AG09309 (cell line): ENCODE data around the gene SYNCRIP.
A peak's percentile ranks its signal among the peaks of the same experiment; 100 is the strongest.
"Not testable (repeated sequence)": the region's sequence is repeated elsewhere in the genome, so short reads cannot be mapped to it uniquely, and the experiment has no call there.

Experiments
- DNase-seq: peaks from one replicate; pipeline ENCODE4 v3.0.0-alpha.2; 2010; ENCODE audit warnings: low read depth
- H3K4me3 ChIP-seq: 2 replicates; pipeline ENCODE4 v1.5.1; 2011; ENCODE audit warnings: mild to moderate bottlenecking, low read depth, low read length, moderate library complexity; ENCODE audit not compliant: control insufficient read depth
- TF ChIP-seq, protein P1 (sequence below): IDR thresholded peaks from 2 replicates; pipeline ENCODE4 v1.5.1; 2011; ENCODE audit warnings: mild to moderate bottlenecking, low read depth, low read length, inconsistent platforms; ENCODE audit not compliant: insufficient read depth, control insufficient read depth; ENCODE audit errors: missing control alignments

SYNCRIP gene

DNA sequence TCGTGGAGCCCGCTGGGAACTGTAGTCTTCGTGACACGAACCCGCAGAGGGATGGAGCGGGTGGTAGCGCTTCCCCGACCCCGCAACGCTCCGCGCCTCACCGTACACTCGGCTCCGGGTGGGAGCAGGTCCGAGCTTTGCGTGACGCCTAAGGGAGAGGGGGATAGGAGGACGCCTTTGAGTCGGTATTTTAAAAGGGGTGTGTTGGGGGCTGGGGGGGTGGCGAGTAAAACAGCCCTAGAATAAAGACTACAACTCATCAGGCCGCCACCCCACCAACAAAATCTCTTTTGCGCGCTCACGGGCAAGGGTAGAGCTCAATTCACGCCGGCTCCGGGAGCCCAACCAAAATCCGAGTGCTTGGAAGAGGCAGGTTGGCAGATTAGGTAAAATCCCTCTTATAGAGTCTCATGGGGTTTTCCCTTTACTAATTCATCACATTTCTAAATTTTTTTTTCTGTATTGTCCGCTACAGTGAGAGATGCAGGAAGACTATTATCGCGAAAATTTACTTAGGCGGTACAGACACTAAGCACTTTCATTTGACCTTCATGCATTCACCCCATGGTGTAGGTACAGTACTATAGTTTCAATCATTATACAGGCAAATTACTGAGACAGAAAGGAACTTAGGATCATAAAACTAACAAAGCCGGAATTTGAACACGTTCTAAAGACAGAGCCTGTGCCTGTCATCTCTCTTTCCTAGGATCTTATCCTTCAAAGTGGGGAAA lies 48.3 kb downstream of the SYNCRIP start:
- DNase-seq, result no peak
- TF ChIP-seq, protein P1, sequence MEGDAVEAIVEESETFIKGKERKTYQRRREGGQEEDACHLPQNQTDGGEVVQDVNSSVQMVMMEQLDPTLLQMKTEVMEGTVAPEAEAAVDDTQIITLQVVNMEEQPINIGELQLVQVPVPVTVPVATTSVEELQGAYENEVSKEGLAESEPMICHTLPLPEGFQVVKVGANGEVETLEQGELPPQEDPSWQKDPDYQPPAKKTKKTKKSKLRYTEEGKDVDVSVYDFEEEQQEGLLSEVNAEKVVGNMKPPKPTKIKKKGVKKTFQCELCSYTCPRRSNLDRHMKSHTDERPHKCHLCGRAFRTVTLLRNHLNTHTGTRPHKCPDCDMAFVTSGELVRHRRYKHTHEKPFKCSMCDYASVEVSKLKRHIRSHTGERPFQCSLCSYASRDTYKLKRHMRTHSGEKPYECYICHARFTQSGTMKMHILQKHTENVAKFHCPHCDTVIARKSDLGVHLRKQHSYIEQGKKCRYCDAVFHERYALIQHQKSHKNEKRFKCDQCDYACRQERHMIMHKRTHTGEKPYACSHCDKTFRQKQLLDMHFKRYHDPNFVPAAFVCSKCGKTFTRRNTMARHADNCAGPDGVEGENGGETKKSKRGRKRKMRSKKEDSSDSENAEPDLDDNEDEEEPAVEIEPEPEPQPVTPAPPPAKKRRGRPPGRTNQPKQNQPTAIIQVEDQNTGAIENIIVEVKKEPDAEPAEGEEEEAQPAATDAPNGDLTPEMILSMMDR, result no peak
- H3K4me3 ChIP-seq, result peak overlapping the region; percentile 82

DNA sequence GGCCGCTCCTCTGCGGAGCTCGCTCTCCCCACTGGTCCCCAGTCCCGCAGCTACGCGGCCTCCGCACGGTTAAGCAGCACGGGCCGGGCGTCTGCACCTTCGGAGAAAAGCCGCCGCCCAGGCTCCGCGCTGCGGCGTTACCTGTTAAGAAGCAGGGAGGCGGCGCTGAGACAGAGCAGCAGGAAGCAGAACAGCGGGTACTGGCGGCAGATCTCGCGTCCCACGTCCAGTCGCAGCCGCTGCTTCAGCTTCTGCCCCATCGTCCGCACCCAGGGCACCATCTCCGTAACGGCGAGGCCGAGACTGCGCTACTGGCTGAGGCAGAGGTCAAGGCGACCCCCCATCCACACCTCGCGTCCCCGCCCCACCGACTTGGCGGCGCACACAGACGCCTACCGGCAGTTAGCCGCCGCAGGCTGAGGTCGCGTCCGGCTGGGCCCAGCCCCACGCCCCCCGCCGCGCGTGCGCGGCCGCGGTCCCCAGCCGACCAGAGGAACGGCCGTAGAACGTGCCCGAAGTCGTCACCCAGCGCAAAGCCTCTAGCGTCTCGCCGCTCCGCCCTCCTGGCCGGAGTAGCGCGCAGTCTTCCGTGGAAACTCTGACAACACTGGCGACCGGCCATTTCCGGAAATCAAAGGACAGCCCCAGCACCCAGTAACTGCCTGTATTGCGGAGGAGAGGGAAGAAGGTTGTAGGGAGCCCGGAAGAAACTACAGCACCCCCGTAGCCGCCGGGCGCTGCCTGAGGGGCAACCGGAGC lies 49.1 kb downstream of the SYNCRIP start, which contains the start of gene SNX14:
SNX14 (minus strand) TSS at position 421 of the 759 bp plus-strand sequence; CDS start at position 281, 140 bp downstream.
- TF ChIP-seq, protein P1, result no peak
- peak within 1 kb of the TSS; percentile 82 for H3K4me3 ChIP-seq
- DNase-seq, result peak; percentile 82

DNA sequence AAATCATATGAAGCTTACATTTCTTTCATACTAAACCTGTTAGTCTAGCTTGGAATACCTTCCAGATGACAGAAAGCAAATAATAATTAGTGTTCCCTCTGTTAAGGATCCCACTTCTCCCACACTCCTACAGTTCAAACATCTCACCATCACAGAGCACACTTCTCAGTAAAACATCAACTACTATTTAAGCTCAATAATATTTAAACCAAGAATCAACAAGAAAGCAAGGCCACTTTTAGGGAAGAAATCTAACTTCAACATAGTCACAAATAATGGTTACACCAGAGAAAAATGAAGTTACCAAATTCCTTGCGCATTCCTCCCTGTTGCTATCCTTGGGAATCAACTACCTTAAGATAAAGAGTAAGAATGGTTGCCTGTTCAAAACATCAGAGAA lies 50.7 kb downstream of the SYNCRIP start:
- no peak for DNase-seq
- TF ChIP-seq, protein P1, result no peak
- no peak overlapping the region for H3K4me3 ChIP-seq

DNA sequence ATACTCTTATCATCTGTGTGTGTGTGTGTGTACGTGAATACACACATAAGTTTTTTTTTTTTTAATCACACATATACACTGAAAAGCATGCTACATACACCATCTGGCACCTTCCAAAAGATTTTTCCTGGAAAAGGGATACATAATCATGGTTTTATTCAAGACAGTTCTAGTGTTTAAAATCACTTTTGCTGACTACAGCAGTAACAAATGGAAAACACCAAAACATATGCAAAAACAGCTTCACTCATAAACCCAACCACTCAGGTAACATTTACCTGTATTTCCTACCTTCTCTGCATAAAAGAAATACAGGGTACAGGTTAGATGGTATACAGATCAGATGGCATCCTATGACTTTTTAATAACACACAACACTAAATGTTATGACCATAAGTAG lies 51.5 kb downstream of the SYNCRIP start:
- TF ChIP-seq, protein P1, result no peak
- DNase-seq, result no peak
- no peak overlapping the region for H3K4me3 ChIP-seq

DNA sequence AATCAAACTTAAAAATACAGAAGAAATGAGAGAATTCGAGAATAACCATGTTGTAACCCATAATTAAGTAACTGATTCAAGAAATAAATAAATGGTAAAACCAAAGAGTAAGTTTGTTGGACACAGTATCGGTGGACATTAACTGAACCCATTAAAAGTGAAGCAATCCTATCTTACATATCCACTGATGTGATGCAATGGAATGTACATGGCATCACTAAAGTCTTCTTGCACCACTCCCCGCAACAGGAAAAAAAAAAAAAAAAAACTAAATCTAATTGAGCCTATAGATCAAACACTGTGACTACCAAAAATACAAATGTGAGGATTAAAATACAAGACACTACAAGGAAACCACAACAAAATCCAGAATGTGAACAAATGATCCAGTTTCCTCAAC lies 56.9 kb downstream of the SYNCRIP start:
- TF ChIP-seq, protein P1, result no peak
- no peak for DNase-seq
- no peak overlapping the region for H3K4me3 ChIP-seq

DNA sequence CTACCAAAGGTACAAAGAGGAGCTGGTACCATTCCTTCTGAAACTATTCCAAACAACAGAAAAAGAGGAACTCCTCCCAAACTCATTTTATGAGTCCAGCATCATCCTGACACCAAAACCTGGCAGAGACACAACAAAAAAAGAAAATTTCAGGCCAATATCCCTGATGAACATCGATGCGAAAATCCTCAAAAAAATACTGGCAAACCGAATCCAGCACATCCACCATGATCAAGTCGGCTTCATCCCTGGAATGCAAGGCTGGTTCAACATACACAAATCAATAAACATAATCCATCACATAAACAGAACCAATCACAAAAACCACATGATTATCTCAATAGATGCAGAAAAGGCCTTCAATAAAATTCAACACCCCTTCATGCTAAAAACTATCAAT lies 59.9 kb downstream of the SYNCRIP start:
- DNase-seq, result not testable (repeated sequence)

DNA sequence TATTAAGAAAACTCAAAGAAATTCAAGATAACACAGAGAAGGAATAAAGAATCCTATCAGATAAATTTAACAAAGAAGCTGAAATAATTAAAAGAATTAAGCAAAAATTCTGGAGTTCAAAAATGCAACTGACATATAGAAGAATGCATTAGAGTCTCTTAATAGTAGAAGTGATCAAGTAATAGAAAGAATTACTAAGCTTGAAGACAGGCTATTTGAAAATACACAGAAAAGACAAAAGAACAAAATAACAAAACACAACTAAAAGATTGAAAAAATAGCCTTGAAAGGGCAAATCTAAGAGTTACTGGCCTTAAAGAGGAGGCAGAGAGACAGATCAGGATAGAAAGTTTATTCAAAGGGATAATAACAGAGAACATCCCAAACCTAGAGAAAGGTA lies 61.1 kb downstream of the SYNCRIP start:
- TF ChIP-seq, protein P1, result no peak
- no peak overlapping the region for H3K4me3 ChIP-seq
- no peak for DNase-seq

More for the DNA sequence above, 59.9 kb downstream of the SYNCRIP start:
- not testable (repeated sequence) for H3K4me3 ChIP-seq
